HUES64 (cell line): ENCODE data around the gene TLDC2.
"Not testable (repeated sequence)": the region's sequence is repeated elsewhere in the genome, so short reads cannot be mapped to it uniquely, and the experiment has no call there.

Experiments
- H3K27ac ChIP-seq: 2 replicates; pipeline ENCODE4 v1.7.0; 2013; ENCODE audit warnings: low read depth, low read length, inconsistent platforms
- H3K27me3 ChIP-seq: 2 replicates; pipeline ENCODE4 v1.6.1; 2013; ENCODE audit warnings: mild to moderate bottlenecking, low read length; ENCODE audit not compliant: insufficient read depth
- H3K36me3 ChIP-seq: 2 replicates; pipeline ENCODE4 v1.6.1; 2013; ENCODE audit warnings: mild to moderate bottlenecking, low read length; ENCODE audit not compliant: insufficient read depth
- H3K4me1 ChIP-seq: 2 replicates; pipeline ENCODE4 v1.6.1; 2013; ENCODE audit warnings: mild to moderate bottlenecking, low read length, moderate library complexity; ENCODE audit not compliant: insufficient read depth
- H3K4me3 ChIP-seq: 2 replicates; pipeline ENCODE4 v1.5.1; 2013; ENCODE audit warnings: mild to moderate bottlenecking, low read length, moderate library complexity
- H3K9ac ChIP-seq: 2 replicates; pipeline ENCODE4 v1.6.1; 2013; ENCODE audit warnings: mild to moderate bottlenecking, low read depth, low read length
- H3K9me3 ChIP-seq: 2 replicates; pipeline ENCODE4 v1.6.1; 2013; ENCODE audit warnings: low read depth, low read length; ENCODE audit not compliant: insufficient read depth
- WGBS: fragments of 150-250, 120-280 bp; methylation state at CpG from one replicate; pipeline ENCODE4 v1.1.7; 2013; ENCODE audit warnings: missing lambda C conversion rate; 5-methylcytosine and 5-hydroxymethylcytosine counted together

Gene TLDC2

GRCh38 chr20:36890586-36890985 lies 14.6 kb downstream of the TLDC2 start:
- peaks cover 8% of the 10 kb centered on the region; the same call in 1 of the 2 replicates for H3K4me1 ChIP-seq
- WGBS = 95% methylated on average over 9 of the region's 9 CpGs

GRCh38 chr20:36891211-36891610 lies 15.3 kb downstream of the TLDC2 start:
- Histone ChIP-seq H3K9me3 (no peaks in the 10 kb centered on the region), H3K4me3 (no peak overlapping the region), H3K36me3 (peaks cover 34% of the 10 kb centered on the region; the same call in 1 of the 2 replicates), H3K27me3 (no peaks in the 10 kb centered on the region), H3K9ac (no peak overlapping the region), H3K27ac (no peak overlapping the region), H3K4me1 (peaks cover 8% of the 10 kb centered on the region; the same call in 1 of the 2 replicates)
- WGBS = 97% methylated on average over 4 of the region's 4 CpGs

More at GRCh38 chr20:36890586-36890985, 14.6 kb downstream of the TLDC2 start:
- Histone ChIP-seq H3K27me3 (no peaks in the 10 kb centered on the region), H3K9me3 (no peaks in the 10 kb centered on the region), H3K36me3 (peaks cover 32% of the 10 kb centered on the region; the same call in 1 of the 2 replicates), H3K9ac (no peak overlapping the region), H3K27ac (no peak overlapping the region), H3K4me3 (no peak overlapping the region)

GRCh38 chr20:36893801-36894200 lies 17.9 kb downstream of the TLDC2 start:
- 94% methylated on average over 3 of the region's 3 CpGs for WGBS
- Histone ChIP-seq H3K4me3 (no peak overlapping the region), H3K4me1 (no peaks in the 10 kb centered on the region), H3K9ac (no peak overlapping the region), H3K27ac (no peak overlapping the region), H3K27me3 (no peaks in the 10 kb centered on the region), H3K36me3 (peaks cover 51% of the 10 kb centered on the region), H3K9me3 (no peaks in the 10 kb centered on the region)

GRCh38 chr20:36895036-36895435 lies 19.1 kb downstream of the TLDC2 start:
- WGBS = 79% methylated on average over 2 of the region's 2 CpGs
- no peak overlapping the region for H3K27ac ChIP-seq

GRCh38 chr20:36904690-36905089 lies 28.8 kb downstream of the TLDC2 start:
- 95% methylated on average over 1 of the region's 2 CpGs for WGBS
- no peak overlapping the region for H3K9ac ChIP-seq
- H3K9me3 ChIP-seq = no peaks in the 10 kb centered on the region
- peaks cover 37% of the 10 kb centered on the region for H3K36me3 ChIP-seq
- H3K27ac ChIP-seq = no peak overlapping the region
- H3K4me1 ChIP-seq = no peaks in the 10 kb centered on the region
- no peaks in the 10 kb centered on the region for H3K27me3 ChIP-seq
- no peak overlapping the region for H3K4me3 ChIP-seq

More at GRCh38 chr20:36895036-36895435, 19.1 kb downstream of the TLDC2 start:
- Histone ChIP-seq H3K36me3 (peaks cover 59% of the 10 kb centered on the region), H3K9ac (no peak overlapping the region), H3K4me1 (no peaks in the 10 kb centered on the region), H3K27me3 (no peaks in the 10 kb centered on the region), H3K4me3 (no peak overlapping the region), H3K9me3 (no peaks in the 10 kb centered on the region)

GRCh38 chr20:36905566-36905965 lies 29.6 kb downstream of the TLDC2 start:
- H3K9ac ChIP-seq, H3K4me1 ChIP-seq, H3K27me3 ChIP-seq, H3K9me3 ChIP-seq, H3K27ac ChIP-seq, H3K4me3 ChIP-seq: not testable (repeated sequence)
- 92% methylated on average over 10 of the region's 10 CpGs for WGBS
- peaks cover 38% of the 10 kb centered on the region for H3K36me3 ChIP-seq

GRCh38 chr20:36906086-36906485 lies 30.1 kb downstream of the TLDC2 start:
- H3K4me3 ChIP-seq, H3K4me1 ChIP-seq, H3K9me3 ChIP-seq, H3K27ac ChIP-seq, H3K27me3 ChIP-seq, H3K9ac ChIP-seq: not testable (repeated sequence)
- WGBS = 95% methylated on average over 5 of the region's 7 CpGs
- peaks cover 38% of the 10 kb centered on the region for H3K36me3 ChIP-seq

GRCh38 chr20:36908603-36909002 lies 32.7 kb downstream of the TLDC2 start:
- 94% methylated on average over 4 of the region's 4 CpGs for WGBS
- Histone ChIP-seq H3K27ac (no peak overlapping the region), H3K9me3 (no peaks in the 10 kb centered on the region), H3K4me1 (peaks cover 16% of the 10 kb centered on the region), H3K9ac (no peak overlapping the region), H3K36me3 (peaks cover 30% of the 10 kb centered on the region), H3K27me3 (no peaks in the 10 kb centered on the region), H3K4me3 (no peak overlapping the region)

GRCh38 chr20:36916199-36916598 lies 40.3 kb downstream of the TLDC2 start:
- Histone ChIP-seq H3K27ac (no peak overlapping the region), H3K36me3 (peaks cover 30% of the 10 kb centered on the region), H3K27me3 (no peaks in the 10 kb centered on the region), H3K9ac (no peak overlapping the region), H3K4me1 (peaks cover 14% of the 10 kb centered on the region), H3K9me3 (no peaks in the 10 kb centered on the region), H3K4me3 (no peak overlapping the region)
- 96% methylated on average over 2 of the region's 2 CpGs for WGBS

GRCh38 chr20:36917240-36917639 lies 41.3 kb downstream of the TLDC2 start:
- WGBS = 91% methylated on average over 6 of the region's 6 CpGs
- H3K9me3 ChIP-seq = no peaks in the 10 kb centered on the region
- no peak overlapping the region for H3K9ac ChIP-seq
- no peak overlapping the region for H3K4me3 ChIP-seq
- no peak overlapping the region for H3K27ac ChIP-seq
- no peaks in the 10 kb centered on the region for H3K27me3 ChIP-seq
- peaks cover 3% of the 10 kb centered on the region for H3K4me1 ChIP-seq
- H3K36me3 ChIP-seq = peaks cover 30% of the 10 kb centered on the region

GRCh38 chr20:36917943-36918342 lies 42.0 kb downstream of the TLDC2 start:
- peaks cover 30% of the 10 kb centered on the region for H3K36me3 ChIP-seq
- no peaks in the 10 kb centered on the region for H3K4me1 ChIP-seq
- no peaks in the 10 kb centered on the region for H3K27me3 ChIP-seq
- no peaks in the 10 kb centered on the region for H3K9me3 ChIP-seq
- no peak overlapping the region for H3K27ac ChIP-seq
- no peak overlapping the region for H3K4me3 ChIP-seq
- no peak overlapping the region for H3K9ac ChIP-seq

- Histone ChIP-seq H3K27ac (no peak overlapping the region), H3K9ac (no peak overlapping the region), H3K4me3 (no peak overlapping the region), H3K36me3 (peaks cover 23% of the 10 kb centered on the region), H3K27me3 (no peaks in the 10 kb centered on the region), H3K4me1 (no peaks in the 10 kb centered on the region), H3K9me3 (no peaks in the 10 kb centered on the region)
- 42% methylated on average over 2 of the region's 2 CpGs for WGBS
Observed at GRCh38 chr20:36919715-36920333, 43.9 kb downstream of the TLDC2 start.
